HG02678 (cell line): ENCODE measurements around the gene AS3MT.
"Not testable (repeated sequence)": the region's sequence is repeated elsewhere in the genome, so short reads cannot be mapped to it uniquely, and the experiment has no call there.

Experiments used
- ATAC-seq: cut with Tn5 transposase; IDR thresholded peaks from one replicate; pipeline ENCODE4 v1.9.1; 2021; ENCODE audit warnings: mild to moderate bottlenecking, moderate library complexity; ENCODE audit not compliant: unreplicated experiment

AS3MT gene

GRCh38 chr10:102869258-102870198 lies at the start of gene AS3MT:
AS3MT (plus strand) TSS chr10:102869470; CDS start chr10:102869593, 123 bp downstream.
- no peak for ATAC-seq

- not testable (repeated sequence) for ATAC-seq
Measured at GRCh38 chr10:102820008-102820407, 49.3 kb upstream of the AS3MT start.

GRCh38 chr10:102822222-102822621 lies 47.0 kb upstream of the AS3MT start:
- ATAC-seq, result no peak

GRCh38 chr10:102824664-102825063 lies 44.6 kb upstream of the AS3MT start:
- ATAC-seq, result no peak

GRCh38 chr10:102826148-102826796 lies 43.0 kb upstream of the AS3MT start:
- ATAC-seq, result no peak

- no peak for ATAC-seq
Measured at GRCh38 chr10:102827597-102827975, 41.7 kb upstream of the AS3MT start.

- ATAC-seq, result no peak
Measured at GRCh38 chr10:102831322-102832071, 37.8 kb upstream of the AS3MT start.

GRCh38 chr10:102832248-102832647 lies 37.0 kb upstream of the AS3MT start:
- ATAC-seq, result no peak

GRCh38 chr10:102832987-102833386 lies 36.3 kb upstream of the AS3MT start:
- ATAC-seq, result no peak

GRCh38 chr10:102834143-102834542 lies 35.1 kb upstream of the AS3MT start:
- no peak for ATAC-seq

- ATAC-seq, result no peak
Measured at GRCh38 chr10:102835007-102835482, 34.2 kb upstream of the AS3MT start.

GRCh38 chr10:102837230-102837721 lies 32.0 kb upstream of the AS3MT start, which contains the start of gene CYP17A1:
CYP17A1 (minus strand) TSS chr10:102837413; CDS start chr10:102837361, 52 bp downstream.
- no peak for ATAC-seq

GRCh38 chr10:102838276-102838927 lies 30.9 kb upstream of the AS3MT start:
- ATAC-seq, result not testable (repeated sequence)

- no peak for ATAC-seq
Measured at GRCh38 chr10:102841827-102842345, 27.4 kb upstream of the AS3MT start.

- ATAC-seq, result not testable (repeated sequence)
Measured at GRCh38 chr10:102843139-102843538, 26.1 kb upstream of the AS3MT start.

- ATAC-seq, result not testable (repeated sequence)
Measured at GRCh38 chr10:102844190-102844776, 25.0 kb upstream of the AS3MT start.

GRCh38 chr10:102845352-102845902 lies 23.8 kb upstream of the AS3MT start:
- ATAC-seq, result no peak

- no peak for ATAC-seq
Measured at GRCh38 chr10:102850025-102850518, 19.2 kb upstream of the AS3MT start.

- not testable (repeated sequence) for ATAC-seq
Measured at GRCh38 chr10:102853237-102853636, 16.0 kb upstream of the AS3MT start.
